Measurements from ENCODE around the gene RIMBP2.

DNA sequence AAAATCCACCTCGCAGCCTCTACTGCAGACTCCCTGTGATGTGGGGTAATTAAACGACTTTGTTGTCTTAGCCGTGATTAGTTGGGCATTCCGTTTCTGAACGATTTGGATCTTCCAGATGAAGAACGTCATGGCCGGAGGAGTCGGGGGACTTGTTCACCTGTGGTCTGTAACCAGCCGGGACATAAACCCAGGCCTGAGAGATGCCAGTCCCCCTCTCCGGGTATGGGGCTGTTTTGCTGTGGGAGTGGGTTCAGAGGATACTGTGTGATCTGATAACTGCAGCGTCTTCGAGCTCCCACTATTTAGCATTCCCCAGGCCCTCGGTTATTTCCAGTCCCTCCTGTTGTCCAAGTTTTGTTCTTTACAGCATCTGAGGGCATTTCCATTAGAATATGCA lies 282.3 kb downstream of the RIMBP2 start:
- TF ChIP-seq, protein P1, sequence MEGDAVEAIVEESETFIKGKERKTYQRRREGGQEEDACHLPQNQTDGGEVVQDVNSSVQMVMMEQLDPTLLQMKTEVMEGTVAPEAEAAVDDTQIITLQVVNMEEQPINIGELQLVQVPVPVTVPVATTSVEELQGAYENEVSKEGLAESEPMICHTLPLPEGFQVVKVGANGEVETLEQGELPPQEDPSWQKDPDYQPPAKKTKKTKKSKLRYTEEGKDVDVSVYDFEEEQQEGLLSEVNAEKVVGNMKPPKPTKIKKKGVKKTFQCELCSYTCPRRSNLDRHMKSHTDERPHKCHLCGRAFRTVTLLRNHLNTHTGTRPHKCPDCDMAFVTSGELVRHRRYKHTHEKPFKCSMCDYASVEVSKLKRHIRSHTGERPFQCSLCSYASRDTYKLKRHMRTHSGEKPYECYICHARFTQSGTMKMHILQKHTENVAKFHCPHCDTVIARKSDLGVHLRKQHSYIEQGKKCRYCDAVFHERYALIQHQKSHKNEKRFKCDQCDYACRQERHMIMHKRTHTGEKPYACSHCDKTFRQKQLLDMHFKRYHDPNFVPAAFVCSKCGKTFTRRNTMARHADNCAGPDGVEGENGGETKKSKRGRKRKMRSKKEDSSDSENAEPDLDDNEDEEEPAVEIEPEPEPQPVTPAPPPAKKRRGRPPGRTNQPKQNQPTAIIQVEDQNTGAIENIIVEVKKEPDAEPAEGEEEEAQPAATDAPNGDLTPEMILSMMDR (conservative IDR thresholded peaks at IDR 0.05; ENCODE audit: low read depth, low read length) = no peak
- no peak for TF ChIP-seq EZH2 (IDR thresholded peaks at IDR 0.05; ENCODE audit: borderline replicate concordance, low read depth, low read length, poor library complexity, severe bottlenecking)
